OCI-M1 (cell line): ENCODE results near the gene SLC13A3.
A peak's percentile ranks its signal among the peaks of the same experiment; 100 is the strongest.
"Not testable (repeated sequence)": the region's sequence is repeated elsewhere in the genome, so short reads cannot be mapped to it uniquely, and the experiment has no call there.

Experiments used
- DNase-seq: peaks from one replicate; lab custom pipeline; 2025; lab: John Stamatoyannopoulos, UW

Gene SLC13A3

GRCh38 chr20:46681032-46681854 is 30.0 kb upstream of the SLC13A3 start:
- peak; percentile 64 for DNase-seq

DNA sequence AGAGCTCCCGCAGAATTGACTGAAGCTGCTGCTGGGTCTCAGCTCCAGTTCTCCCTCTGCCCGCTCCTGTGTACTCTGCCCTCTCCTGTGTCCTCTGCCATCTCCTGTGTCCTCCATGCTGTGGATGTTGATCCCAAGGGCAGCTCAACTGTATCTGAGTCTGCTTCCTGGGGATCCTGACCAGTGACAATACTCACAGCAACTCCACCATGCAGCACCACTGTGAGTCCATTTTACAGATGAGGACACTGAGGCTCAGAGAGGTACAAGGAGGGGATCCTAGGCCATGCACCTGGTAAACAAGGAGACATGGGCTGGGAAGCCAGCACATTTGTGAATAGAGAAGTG is 29.4 kb upstream of the SLC13A3 start:
- no peak for DNase-seq

GRCh38 chr20:46678516-46678915 is 27.3 kb upstream of the SLC13A3 start:
- no peak for DNase-seq

GRCh38 chr20:46677608-46678007 is 26.3 kb upstream of the SLC13A3 start:
- DNase-seq, result no peak

- not testable (repeated sequence) for DNase-seq
These were observed 25.5 kb upstream of the SLC13A3 start for GRCh38 chr20:46676649-46677316.

GRCh38 chr20:46674253-46675083 is 23.2 kb upstream of the SLC13A3 start:
- DNase-seq, result no peak

DNA sequence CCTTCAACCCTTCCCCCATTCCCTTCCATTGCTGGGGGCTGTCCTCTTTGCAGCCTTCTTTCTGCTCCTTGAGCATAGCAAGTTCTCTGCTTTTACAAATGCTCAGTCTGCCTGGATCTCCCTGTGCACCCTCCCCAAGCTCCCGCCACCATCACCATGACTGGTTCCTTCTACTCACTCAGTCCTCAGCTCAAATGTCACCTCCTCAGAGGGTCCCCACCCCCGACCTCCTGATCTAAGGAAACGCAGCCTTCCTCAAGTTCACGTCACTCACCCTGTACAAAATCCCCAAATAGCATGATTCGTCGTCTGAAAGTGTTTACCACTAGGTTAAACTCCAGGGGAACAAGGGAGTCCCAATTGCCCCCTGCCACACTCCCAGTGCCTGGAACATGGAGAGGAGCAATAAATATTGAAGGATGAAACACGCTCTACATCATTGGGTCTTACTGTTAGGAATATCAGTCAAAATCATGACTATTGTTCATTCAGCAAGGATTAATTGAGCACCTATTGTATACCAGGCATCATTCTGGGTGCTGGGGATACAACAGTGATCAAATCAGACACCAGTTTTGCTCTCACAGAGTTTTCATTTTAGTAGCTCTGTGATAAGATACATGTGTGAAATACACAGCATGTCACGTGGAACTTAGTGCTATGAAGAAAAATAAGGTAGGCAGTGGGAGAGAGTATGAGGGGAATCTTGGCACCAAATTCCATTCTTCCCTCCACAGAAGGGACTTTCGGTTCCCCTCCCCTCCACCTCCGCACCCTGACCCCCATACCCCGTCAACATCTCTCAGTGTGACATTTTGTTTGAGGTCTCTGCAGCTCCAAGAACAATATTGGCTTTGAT is 22.4 kb upstream of the SLC13A3 start:
- DNase-seq, result no peak

DNA sequence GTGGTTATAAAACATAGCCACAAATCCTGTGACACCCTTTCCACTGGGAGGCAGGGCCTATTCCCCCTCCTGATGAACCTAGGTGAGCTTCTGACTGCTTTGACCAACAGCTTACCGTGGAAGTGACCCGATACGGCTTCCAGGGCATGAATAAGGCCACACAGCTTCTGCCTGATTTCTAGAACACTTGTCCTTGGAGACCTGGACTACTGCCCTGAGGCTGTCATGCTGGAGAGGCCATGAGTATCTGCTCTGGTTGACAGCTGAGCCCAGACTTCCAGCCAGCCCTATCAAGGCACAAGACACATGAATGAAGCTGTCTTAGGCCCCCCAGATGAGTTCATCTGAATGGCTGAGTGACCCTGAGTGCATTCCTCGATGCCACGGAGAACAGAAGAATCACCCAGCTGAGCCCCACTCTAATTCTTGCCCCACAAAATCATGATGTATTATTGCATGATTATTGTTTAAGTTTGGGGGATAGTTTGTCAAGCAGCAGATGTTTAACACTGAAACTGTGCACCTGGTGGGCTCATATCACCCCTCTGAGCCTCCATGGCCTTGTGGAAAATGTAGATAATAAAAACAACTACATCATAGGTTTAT is 21.4 kb upstream of the SLC13A3 start:
- DNase-seq, result no peak

- DNase-seq, result no peak
These were observed 20.7 kb upstream of the SLC13A3 start for GRCh38 chr20:46671866-46672542.

DNA sequence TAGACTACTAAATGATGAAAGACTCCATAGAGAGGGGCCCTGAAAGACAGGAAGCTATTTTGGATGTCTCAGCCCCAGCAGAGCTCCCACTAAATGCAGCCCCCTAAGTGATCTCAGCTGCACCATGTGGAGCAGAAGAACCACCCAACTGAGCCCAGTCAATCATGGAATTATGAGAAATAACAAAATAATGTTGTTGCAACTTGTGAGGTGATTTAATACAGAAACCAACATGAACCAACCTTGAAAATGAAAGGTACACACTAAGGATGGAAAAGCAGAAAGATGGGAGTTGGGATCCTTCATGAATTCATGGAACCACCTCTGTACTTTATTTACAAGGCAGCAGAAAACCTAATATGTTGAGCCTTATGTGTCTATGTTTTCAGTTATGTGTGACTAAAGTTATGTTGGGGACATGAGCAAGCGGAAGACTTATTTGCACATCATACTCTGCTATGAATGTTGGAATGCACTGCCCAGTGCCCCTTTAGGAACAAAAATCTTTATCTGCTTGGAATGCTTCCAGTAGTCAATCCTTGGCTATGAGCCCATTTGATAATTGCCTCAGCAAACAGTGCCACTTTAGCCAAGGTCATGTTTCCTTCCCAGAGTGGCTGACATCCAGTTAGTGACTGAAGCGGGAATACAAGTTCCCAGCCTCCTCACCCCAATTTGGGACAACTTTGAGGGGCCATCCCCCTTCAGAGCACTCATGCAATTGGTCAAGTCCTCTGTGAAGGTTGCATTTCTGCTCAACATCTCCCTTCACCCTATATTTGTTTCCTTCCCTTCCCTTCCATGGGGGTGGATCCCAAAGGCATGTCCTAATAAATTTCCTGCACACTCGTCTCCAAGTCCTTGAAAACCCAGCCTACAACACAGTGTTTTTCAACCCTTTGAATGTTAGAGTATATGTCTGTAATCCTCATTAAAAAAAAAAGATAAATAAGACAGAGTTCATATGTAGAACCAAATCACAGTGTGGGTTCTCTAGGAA is 19.6 kb upstream of the SLC13A3 start:
- no peak for DNase-seq

- no peak for DNase-seq
These were observed 18.9 kb upstream of the SLC13A3 start for GRCh38 chr20:46670228-46670584.

- no peak for DNase-seq
These were observed 15.7 kb upstream of the SLC13A3 start for GRCh38 chr20:46666818-46667515.

DNA sequence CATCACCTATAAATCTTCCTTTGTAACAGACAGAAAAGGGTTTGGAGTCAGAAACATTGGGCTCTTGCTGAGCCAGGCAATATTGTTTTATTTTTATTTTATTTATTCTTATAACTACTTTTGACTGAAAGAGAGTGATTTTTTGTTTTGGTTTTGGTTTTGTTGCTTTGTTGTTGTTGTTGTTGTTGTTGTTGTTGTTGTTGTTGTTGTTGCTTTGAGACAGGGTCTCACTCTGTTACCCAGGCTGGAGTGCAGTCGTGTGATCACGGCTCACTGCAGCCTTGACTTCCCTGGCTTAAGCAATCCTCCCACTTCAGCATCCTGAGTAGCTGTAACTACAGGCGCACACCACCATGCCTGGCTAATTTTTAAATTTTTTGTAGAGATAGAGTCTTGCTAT is 15.0 kb upstream of the SLC13A3 start:
- no peak for DNase-seq

DNA sequence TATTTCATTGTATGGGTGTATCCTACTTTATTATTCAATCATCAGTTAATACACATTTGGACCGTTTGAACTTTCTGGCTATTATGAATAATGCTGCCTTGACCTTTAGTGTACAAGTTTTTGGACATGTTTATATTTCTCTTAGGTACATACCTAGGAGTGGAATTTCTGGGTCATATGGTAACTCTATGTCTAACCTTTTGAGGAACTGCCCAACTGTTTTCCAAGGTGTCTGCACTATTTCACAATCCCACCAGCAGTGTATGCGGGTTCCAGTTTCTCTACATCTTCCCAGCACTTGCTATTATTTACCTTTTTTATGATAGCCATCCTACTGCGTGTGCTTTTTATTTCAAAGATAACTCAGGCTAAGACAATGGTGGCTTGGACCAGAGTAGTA is 14.3 kb upstream of the SLC13A3 start:
- no peak for DNase-seq

DNA sequence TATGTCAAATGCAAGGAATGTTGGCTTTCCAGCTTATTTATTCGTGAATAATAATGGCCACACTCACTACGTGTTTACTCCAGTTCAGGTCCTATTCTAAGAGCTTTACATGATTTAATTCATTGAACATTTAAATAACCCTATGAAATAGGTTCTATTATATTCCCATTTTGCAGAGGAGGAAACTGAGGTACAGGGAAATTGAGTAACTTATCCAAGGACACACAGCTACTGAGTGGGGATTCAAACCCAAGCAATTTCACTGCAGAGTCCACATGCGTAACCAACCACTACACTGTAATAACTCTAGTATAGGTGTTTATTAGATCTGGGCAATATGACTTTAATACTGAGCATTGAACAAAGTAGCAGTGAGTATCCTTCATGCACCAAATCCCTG is 12.3 kb upstream of the SLC13A3 start:
- no peak for DNase-seq

- DNase-seq, result no peak
These were observed 10.4 kb upstream of the SLC13A3 start for GRCh38 chr20:46661659-46662058.

GRCh38 chr20:46660487-46660886 is 9.2 kb upstream of the SLC13A3 start:
- DNase-seq, result no peak

DNA sequence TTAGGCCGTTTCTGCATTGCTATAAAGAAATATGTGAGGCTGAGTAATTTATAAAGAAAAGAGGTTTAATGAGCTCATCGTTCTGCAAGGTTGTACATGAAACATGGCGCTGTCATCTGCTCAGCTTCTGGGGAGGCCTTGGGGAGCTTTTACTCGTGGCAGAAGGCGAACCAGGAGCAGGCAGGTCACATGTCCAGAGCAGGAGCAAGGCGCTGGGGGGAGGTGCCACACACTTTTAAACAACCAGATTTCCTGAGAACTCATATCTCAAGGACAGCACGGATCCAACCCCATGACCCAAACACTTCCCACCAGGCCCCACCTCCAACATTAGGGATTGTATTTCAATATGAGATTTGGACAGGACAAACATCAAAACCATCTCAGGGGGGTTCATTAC is 6.4 kb upstream of the SLC13A3 start:
- no peak for DNase-seq

GRCh38 chr20:46657137-46657536 is 5.9 kb upstream of the SLC13A3 start:
- DNase-seq, result no peak
